WTC11 (cell line): ENCODE measurements around the gene CDK5R2.

Experiments
- ETV6 ChIP-seq: sonication (generic); formaldehyde crosslinking; IDR thresholded peaks from 2 replicates; pipeline ENCODE4 v1.8.1; 2022; ENCODE audit warnings: mild to moderate bottlenecking, missing genetic modification reagents
- NFE2L1 ChIP-seq: sonication (generic); formaldehyde crosslinking; IDR thresholded peaks from 2 replicates; pipeline ENCODE4 v1.8.1; 2023; ENCODE audit warnings: missing genetic modification reagents
- RELA ChIP-seq: sonication (generic); formaldehyde crosslinking; IDR thresholded peaks from 2 replicates; pipeline ENCODE4 v1.8.1; 2022; ENCODE audit warnings: missing genetic modification reagents, mild to moderate bottlenecking, borderline replicate concordance
- SP1 ChIP-seq: sonication (generic); formaldehyde crosslinking; conservative IDR thresholded peaks from 2 replicates; pipeline ENCODE4 v1.8.1; 2022; ENCODE audit warnings: missing genetic modification reagents
- ZBTB21 ChIP-seq: sonication (generic); formaldehyde crosslinking; IDR thresholded peaks from 2 replicates; pipeline ENCODE4 v1.8.1; 2023; ENCODE audit warnings: mild to moderate bottlenecking, missing genetic modification reagents, borderline replicate concordance
- ZNF263 ChIP-seq: sonication (generic); formaldehyde crosslinking; IDR thresholded peaks from 2 replicates; pipeline ENCODE4 v1.8.1; 2022; ENCODE audit warnings: low read depth, mild to moderate bottlenecking, moderate library complexity, missing genetic modification reagents
- TF ChIP-seq, protein P1 (sequence below): fragments of 200-600 bp; IDR thresholded peaks from 2 replicates; pipeline ENCODE4 v1.8.0; 2022; ENCODE audit warnings: antibody characterized with exemption
- TF ChIP-seq, protein P2 (sequence below): sonication (generic); formaldehyde crosslinking; IDR thresholded peaks from 2 replicates; pipeline ENCODE4 v1.8.1; 2023; ENCODE audit warnings: mild to moderate bottlenecking, missing genetic modification reagents, moderate library complexity
- TF ChIP-seq, protein P3 (sequence below): sonication (generic); formaldehyde crosslinking; IDR thresholded peaks from 2 replicates; pipeline ENCODE4 v1.8.0; 2022; ENCODE audit warnings: mild to moderate bottlenecking, missing genetic modification reagents

DNA sequence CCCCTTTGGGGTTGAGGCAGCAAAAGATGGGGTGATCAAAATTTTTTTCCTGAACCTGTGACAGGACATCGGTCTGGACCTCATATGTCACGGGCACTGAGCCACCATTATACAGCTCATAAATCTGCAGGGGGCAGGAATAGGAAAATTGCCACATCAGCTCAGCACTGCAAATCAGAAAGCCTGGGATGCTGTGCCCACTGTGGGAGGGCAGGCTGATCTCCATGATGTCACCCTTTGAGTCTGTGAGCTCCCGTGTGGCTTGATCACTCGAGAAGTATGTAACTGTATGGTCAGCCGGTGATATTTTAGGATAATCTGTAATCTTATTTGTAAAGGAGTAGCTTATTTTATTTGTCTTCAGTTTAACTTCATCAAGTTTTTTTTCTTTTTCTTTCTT is 51.4 kb downstream of the CDK5R2 start:
- TF ChIP-seq, protein P1, sequence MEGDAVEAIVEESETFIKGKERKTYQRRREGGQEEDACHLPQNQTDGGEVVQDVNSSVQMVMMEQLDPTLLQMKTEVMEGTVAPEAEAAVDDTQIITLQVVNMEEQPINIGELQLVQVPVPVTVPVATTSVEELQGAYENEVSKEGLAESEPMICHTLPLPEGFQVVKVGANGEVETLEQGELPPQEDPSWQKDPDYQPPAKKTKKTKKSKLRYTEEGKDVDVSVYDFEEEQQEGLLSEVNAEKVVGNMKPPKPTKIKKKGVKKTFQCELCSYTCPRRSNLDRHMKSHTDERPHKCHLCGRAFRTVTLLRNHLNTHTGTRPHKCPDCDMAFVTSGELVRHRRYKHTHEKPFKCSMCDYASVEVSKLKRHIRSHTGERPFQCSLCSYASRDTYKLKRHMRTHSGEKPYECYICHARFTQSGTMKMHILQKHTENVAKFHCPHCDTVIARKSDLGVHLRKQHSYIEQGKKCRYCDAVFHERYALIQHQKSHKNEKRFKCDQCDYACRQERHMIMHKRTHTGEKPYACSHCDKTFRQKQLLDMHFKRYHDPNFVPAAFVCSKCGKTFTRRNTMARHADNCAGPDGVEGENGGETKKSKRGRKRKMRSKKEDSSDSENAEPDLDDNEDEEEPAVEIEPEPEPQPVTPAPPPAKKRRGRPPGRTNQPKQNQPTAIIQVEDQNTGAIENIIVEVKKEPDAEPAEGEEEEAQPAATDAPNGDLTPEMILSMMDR = no peak
- no peak for TF ChIP-seq SP1
- no peak for TF ChIP-seq RELA (CRISPR knock-in tag)
- TF ChIP-seq ZNF263 (CRISPR knock-in tag) = no peak
- TF ChIP-seq ETV6 (CRISPR knock-in tag) = no peak
- no peak for TF ChIP-seq NFE2L1 (CRISPR knock-in tag)
- TF ChIP-seq, protein P2, sequence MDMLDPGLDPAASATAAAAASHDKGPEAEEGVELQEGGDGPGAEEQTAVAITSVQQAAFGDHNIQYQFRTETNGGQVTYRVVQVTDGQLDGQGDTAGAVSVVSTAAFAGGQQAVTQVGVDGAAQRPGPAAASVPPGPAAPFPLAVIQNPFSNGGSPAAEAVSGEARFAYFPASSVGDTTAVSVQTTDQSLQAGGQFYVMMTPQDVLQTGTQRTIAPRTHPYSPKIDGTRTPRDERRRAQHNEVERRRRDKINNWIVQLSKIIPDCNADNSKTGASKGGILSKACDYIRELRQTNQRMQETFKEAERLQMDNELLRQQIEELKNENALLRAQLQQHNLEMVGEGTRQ (CRISPR knock-in tag) = no peak
- TF ChIP-seq, protein P3, sequence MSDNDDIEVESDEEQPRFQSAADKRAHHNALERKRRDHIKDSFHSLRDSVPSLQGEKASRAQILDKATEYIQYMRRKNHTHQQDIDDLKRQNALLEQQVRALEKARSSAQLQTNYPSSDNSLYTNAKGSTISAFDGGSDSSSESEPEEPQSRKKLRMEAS (CRISPR knock-in tag) = no peak
- TF ChIP-seq ZBTB21 (CRISPR knock-in tag) = no peak
